H1 (cell line): ENCODE data around the gene SMARCB1. TPM values are rescaled to one million over a fixed set of nuclear protein-coding genes. Genes with fewer than 3 reads are reported as not detected.

Source experiments
- CTCF ChIA-PET: fragments of 300-600 bp; sonication (Branson Sonifier 250); formaldehyde crosslinking; loops from one replicate; lab custom pipeline; 2021; ENCODE audit not compliant: partially characterized antibody; lab: Charles Lee
- POLR2A ChIA-PET: fragments of 300-600 bp; sonication (Branson Sonifier 250); formaldehyde crosslinking; loops from one replicate; lab custom pipeline; 2021; ENCODE audit warnings: inconsistent platforms; ENCODE audit not compliant: partially characterized antibody; lab: Charles Lee
- DNase-seq, 2 experiments: peaks; one replicate each; pipeline versions ENCODE4 v3.0.0 to v3.0.0-alpha.2; 2010 to 2022; ENCODE audit warnings: low spot score in 2 of 2, low read depth in 1 of 2, mixed read lengths in 1 of 2
- FAIRE-seq: peaks from 2 replicates; lab custom pipeline; 2011; peaks lifted over from hg19 to GRCh38; lab: Jason Lieb, UNC
- H2AFZ ChIP-seq: 2 replicates; pipeline ENCODE4 v1.8.1; 2012; ENCODE audit warnings: low read length, inconsistent platforms
- H2AK5ac ChIP-seq: 2 replicates; pipeline ENCODE4 v1.6.1; 2013; ENCODE audit warnings: low read depth, low read length
- H2BK120ac ChIP-seq: replicated peaks from 2 replicates; pipeline ENCODE3; 2013; ENCODE audit warnings: low read depth, low read length, inconsistent platforms
- H2BK12ac ChIP-seq: 2 replicates; pipeline ENCODE4 v1.6.1; 2013; ENCODE audit warnings: low read depth, low read length
- H2BK15ac ChIP-seq: 2 replicates; pipeline ENCODE4 v1.6.1; 2013; ENCODE audit warnings: low read length
- H2BK20ac ChIP-seq: 2 replicates; pipeline ENCODE4 v1.6.1; 2013; ENCODE audit warnings: low read length
- H2BK5ac ChIP-seq: 2 replicates; pipeline ENCODE4 v1.6.1; 2013; ENCODE audit warnings: low read depth, low read length
- H3K14ac ChIP-seq: 2 replicates; pipeline ENCODE4 v1.6.1; 2013; ENCODE audit warnings: inconsistent platforms; ENCODE audit not compliant: insufficient read length
- H3K18ac ChIP-seq: 2 replicates; pipeline ENCODE4 v1.6.1; 2013; ENCODE audit warnings: low read length; ENCODE audit errors: extremely low read depth
- H3K23ac ChIP-seq: 2 replicates; pipeline ENCODE4 v1.6.1; 2013; ENCODE audit warnings: inconsistent platforms; ENCODE audit not compliant: insufficient read length
- H3K23me2 ChIP-seq: 2 replicates; pipeline ENCODE4 v1.6.1; 2013; ENCODE audit warnings: low read depth, low read length
- H3K27ac ChIP-seq: 2 replicates; pipeline ENCODE4 v1.6.1; 2011; ENCODE audit warnings: low read depth, low read length, inconsistent platforms
- H3K27me3 ChIP-seq, 4 experiments: replicated peaks in 1 of 4; 1 replicate in 1 of 4; 2 replicates in 3 of 4; pipeline versions ENCODE4 v1.6.1 to v1.8.1; 2011 to 2013; ENCODE audit warnings: low read length in 3 of 4, mild to moderate bottlenecking in 3 of 4, inconsistent platforms in 2 of 4, mixed read lengths in 2 of 4, moderate library complexity in 1 of 4; ENCODE audit not compliant: control insufficient read depth in 3 of 4, insufficient read depth in 3 of 4; ENCODE audit errors: extremely low read depth in 1 of 4
- H3K36me3 ChIP-seq, 4 experiments: 2 replicates each; pipeline versions ENCODE4 v1.6.1 to v1.8.1; 2011 to 2013; ENCODE audit warnings: mild to moderate bottlenecking in 4 of 4, low read length in 3 of 4, moderate library complexity in 2 of 4, control low read depth in 1 of 4, inconsistent platforms in 1 of 4; ENCODE audit not compliant: insufficient read depth in 4 of 4, control insufficient read depth in 2 of 4
- H3K4ac ChIP-seq: replicated peaks from 2 replicates; pipeline ENCODE3; 2013; ENCODE audit warnings: low read length, low read depth, mixed read lengths, inconsistent platforms; ENCODE audit not compliant: insufficient read length
- H3K4me1 ChIP-seq, 4 experiments: replicated peaks in 1 of 4; 1 replicate in 1 of 4; 2 replicates in 3 of 4; pipeline versions ENCODE4 v1.6.1 to v1.8.1; 2011 to 2013; ENCODE audit warnings: low read length in 3 of 4, inconsistent platforms in 2 of 4, mixed read lengths in 1 of 4; ENCODE audit not compliant: insufficient read depth in 4 of 4, control insufficient read depth in 3 of 4
- H3K4me2 ChIP-seq, 2 experiments: 2 replicates each; pipeline versions ENCODE4 v1.6.1 to v1.8.1; 2011 to 2013; ENCODE audit warnings: low read depth in 2 of 2, low read length in 2 of 2, control low read depth in 1 of 2, inconsistent platforms in 1 of 2, mild to moderate bottlenecking in 1 of 2; ENCODE audit not compliant: insufficient read depth in 1 of 2
- H3K4me3 ChIP-seq, 4 experiments: fragments of 200-600, 300-600 bp in 1 of 4; sonication (generic), shearing (Covaris generic), sonication (Bioruptor Twin) in 1 of 4; 2 replicates each; pipeline versions ENCODE4 v1.5.1 to v1.8.1; 2011 to 2016; ENCODE audit warnings: low read length in 4 of 4, low read depth in 3 of 4, control low read depth in 2 of 4, inconsistent platforms in 2 of 4, mild to moderate bottlenecking in 2 of 4, mixed read lengths in 1 of 4, moderate library complexity in 1 of 4; ENCODE audit not compliant: insufficient read depth in 2 of 4; ENCODE audit errors: extremely low read depth in 1 of 4
- H3K56ac ChIP-seq: replicated peaks from 2 replicates; pipeline ENCODE3; 2013; ENCODE audit warnings: low read depth, mild to moderate bottlenecking, mixed read lengths, low read length, inconsistent platforms; ENCODE audit not compliant: insufficient read length
- H3K79me1 ChIP-seq: 2 replicates; pipeline ENCODE4 v1.6.1; 2013; ENCODE audit warnings: low read depth, low read length, control low read depth
- H3K79me2 ChIP-seq, 2 experiments: 2 replicates each; pipeline versions ENCODE4 v1.6.1 to v1.8.1; 2012 to 2013; ENCODE audit warnings: low read length in 2 of 2, mild to moderate bottlenecking in 2 of 2, inconsistent platforms in 1 of 2; ENCODE audit not compliant: insufficient read depth in 2 of 2, control insufficient read depth in 1 of 2
- H3K9ac ChIP-seq, 4 experiments: replicated peaks in 1 of 4; 1 replicate in 1 of 4; 2 replicates in 3 of 4; pipeline versions ENCODE4 v1.6.1 to v1.8.1; 2011 to 2013; ENCODE audit warnings: low read depth in 3 of 4, low read length in 3 of 4, control low read depth in 2 of 4, mild to moderate bottlenecking in 2 of 4, moderate library complexity in 2 of 4, inconsistent platforms in 1 of 4; ENCODE audit errors: extremely low read depth in 1 of 4
- H3K9me3 ChIP-seq, 2 experiments: 2 replicates each; pipeline versions ENCODE4 v1.6.1 to v1.8.1; 2012 to 2013; ENCODE audit warnings: mild to moderate bottlenecking in 2 of 2, moderate library complexity in 2 of 2, control low read depth in 1 of 2, inconsistent platforms in 1 of 2, low read depth in 1 of 2, low read length in 1 of 2, mixed read lengths in 1 of 2; ENCODE audit not compliant: insufficient read depth in 2 of 2
- H4K20me1 ChIP-seq, 2 experiments: replicated peaks in 1 of 2; 2 replicates each; pipeline versions ENCODE3 to v1.8.1; 2011 to 2013; ENCODE audit warnings: inconsistent platforms in 2 of 2, low read length in 2 of 2, mild to moderate bottlenecking in 1 of 2; ENCODE audit not compliant: insufficient read depth in 2 of 2, control insufficient read depth in 1 of 2
- H4K5ac ChIP-seq: 2 replicates; pipeline ENCODE4 v1.6.1; 2013; ENCODE audit warnings: low read length, low read depth, mixed read lengths, inconsistent platforms; ENCODE audit not compliant: insufficient read length
- H4K8ac ChIP-seq: 2 replicates; pipeline ENCODE4 v1.8.0; 2013; ENCODE audit warnings: mild to moderate bottlenecking, moderate library complexity, low read length, inconsistent platforms; ENCODE audit not compliant: insufficient read depth; ENCODE audit errors: extremely low read depth
- H4K91ac ChIP-seq: replicated peaks from 2 replicates; pipeline ENCODE3; 2013; ENCODE audit warnings: low read length, mixed read lengths, inconsistent platforms; ENCODE audit not compliant: insufficient read length
- CTBP2 ChIP-seq: IDR thresholded peaks from 2 replicates; pipeline ENCODE4 v1.7.0; 2011; ENCODE audit warnings: borderline replicate concordance, mild to moderate bottlenecking, moderate library complexity, mixed read lengths, low read length; ENCODE audit not compliant: insufficient read depth, insufficient read length
- EP300 ChIP-seq, 2 experiments: IDR thresholded peaks; 1 replicate in 1 of 2; 2 replicates in 1 of 2; pipeline ENCODE4 v1.6.1; 2011 to 2012; ENCODE audit warnings: low read depth in 2 of 2, low read length in 2 of 2, mild to moderate bottlenecking in 2 of 2, borderline replicate concordance in 1 of 2, inconsistent platforms in 1 of 2, moderate library complexity in 1 of 2
- JUN ChIP-seq: IDR thresholded peaks from 2 replicates; pipeline ENCODE4 v1.6.1; 2011; ENCODE audit warnings: low read depth, mild to moderate bottlenecking, improper control_type of control experiment, low read length
- KDM1A ChIP-seq: fragments of 200-600, 300-600 bp; sonication (generic); IDR thresholded peaks from 2 replicates; pipeline ENCODE4 v1.7.1; 2016; ENCODE audit warnings: mild to moderate bottlenecking, low read length, borderline replicate concordance
- MAX ChIP-seq: IDR thresholded peaks from 2 replicates; pipeline ENCODE4 v1.6.1; 2012; ENCODE audit warnings: inconsistent platforms
- TAF1 ChIP-seq: IDR thresholded peaks from 2 replicates; pipeline ENCODE4 v1.6.1; 2011; ENCODE audit warnings: mild to moderate bottlenecking, low read depth, low read length
- WGBS, 2 experiments: shearing (Covaris generic) in 1 of 2; methylation state at CpG; one replicate each; pipeline versions ENCODE4 v1.1.6 to v1.1.7; 2013 to 2015; ENCODE audit warnings: low lambda C conversion rate in 2 of 2, mixed read lengths in 2 of 2, inconsistent platforms in 1 of 2, low coverage in 1 of 2, missing lambda C conversion rate in 1 of 2; ENCODE audit not compliant: insufficient replicate concordance in 2 of 2, insufficient coverage in 1 of 2, insufficient read length in 1 of 2; ENCODE audit errors: extremely low coverage in 1 of 2, missing lambda C conversion rate in 1 of 2; 5-methylcytosine and 5-hydroxymethylcytosine counted together
- polyA plus RNA-seq, 7 experiments: library from polyadenylated mRNA; depleted of rRNA in 3 of 7; stranded (reverse) in 5 of 7; unstranded in 2 of 7; fragments of >200 nt in 5 of 7; fragments of 200-250 nt in 2 of 7; gene quantifications; 1 replicate in 5 of 7; 2 replicates in 1 of 7; 4 replicates in 1 of 7; pipeline versions ENCODE4 v1.2.1 to v1.2.3, GENCODE V29; 2011 to 2013; ENCODE audit warnings: missing spikeins in 2 of 7, mixed read lengths in 2 of 7
- total RNA-seq: library from RNA; stranded (reverse); fragmentation: NEBNext Ultra II Directional; extraction: Animal tissue kit (Norgen Biotek cat#: 25700); gene quantifications from 2 replicates; pipeline ENCODE4 v1.2.1, GENCODE V29; 2021
- TF ChIP-seq, protein P1 (sequence below): IDR thresholded peaks from 2 replicates; pipeline ENCODE4 v1.6.1; 2012; ENCODE audit warnings: low read length, inconsistent platforms

Gene SMARCB1
- total and polyA plus RNA-seq, 2 of the 8 experiments (the other 6 are each of a cell fraction or from before 2014, with no cell fraction given), result 116 to 145 TPM

DNA sequence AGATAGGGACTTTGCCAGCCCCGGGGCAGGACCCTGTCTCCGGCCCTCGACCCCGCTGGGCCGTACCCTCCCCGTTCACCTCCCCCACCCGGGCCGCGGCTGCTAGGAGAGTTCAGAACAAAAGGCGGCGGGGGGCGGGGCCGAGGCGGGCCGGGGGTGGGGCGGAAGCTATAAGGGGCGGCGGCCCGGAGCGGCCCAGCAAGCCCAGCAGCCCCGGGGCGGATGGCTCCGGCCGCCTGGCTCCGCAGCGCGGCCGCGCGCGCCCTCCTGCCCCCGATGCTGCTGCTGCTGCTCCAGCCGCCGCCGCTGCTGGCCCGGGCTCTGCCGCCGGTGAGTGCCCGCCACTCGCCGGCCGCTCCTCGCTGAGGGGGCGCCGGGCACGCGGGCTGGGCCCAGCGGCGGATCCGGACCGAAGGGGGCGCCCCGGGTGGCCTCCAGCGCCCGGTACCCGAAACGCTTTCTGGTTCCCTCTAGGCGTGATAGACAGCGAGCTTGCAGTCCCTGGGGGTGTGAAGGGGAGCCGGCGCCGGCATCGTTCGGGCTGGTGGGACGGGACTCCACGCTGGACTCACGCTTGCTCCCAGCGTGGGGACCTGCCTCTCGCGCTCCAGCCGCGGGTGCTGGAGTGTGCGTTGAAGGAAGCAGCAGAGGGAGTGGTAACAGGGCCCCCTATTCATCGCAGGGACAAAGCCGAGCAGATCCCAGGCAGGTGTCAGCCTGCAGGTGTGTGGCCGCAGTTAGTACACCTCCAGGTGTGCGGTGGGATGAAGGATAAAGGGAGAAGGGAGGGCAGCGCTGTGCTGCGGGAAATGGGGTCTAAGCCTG, 13.9 kb upstream of the SMARCB1 start, which contains the start of gene MMP11:
Gene MMP11 (plus strand): TSS at position 201 of the 825 bp plus-strand sequence. CDS start 22 bp downstream, at position 223.
- peak within 1 kb of the TSS; percentile 99 for H3K4ac ChIP-seq
- DNase-seq (peak in 1 of 2 experiments; percentile 81), FAIRE-seq (no peak)
- CTCF ChIA-PET, result interaction anchor here (5.6 to 9.6 kb wide), 3 partner anchors 15 to 77 kb away, joined by 42 to 73 read pairs (median 47); partner anchors contain the start of gene SMARCB1
- H2BK15ac ChIP-seq, result peak within 1 kb of the TSS; percentile 83; the same call in 1 of the 2 replicates
- H4K91ac ChIP-seq, result peak within 1 kb of the TSS; percentile 96
- peak within 1 kb of the TSS; percentile 62; the same call in 1 of the 2 replicates for H3K18ac ChIP-seq
- H3K9me3 ChIP-seq, result no peaks in the 10 kb centered on the region
- H3K79me1 ChIP-seq, result no peaks in the 10 kb centered on the region
- peaks cover 14% of the 10 kb centered on the region; the same call in 1 of the 2 replicates for H3K23me2 ChIP-seq
- H3K4me3 ChIP-seq, result peak within 1 kb of the TSS; percentile 43 to 71 (median 52)
- peaks cover 0 to 30% (median 20%) of the 10 kb centered on the region in 4 experiments; a peak in 6 of 7 replicates for H3K27me3 ChIP-seq
- H4K20me1 ChIP-seq, result peaks cover 0 to 7% of the 10 kb centered on the region in 2 experiments
- POLR2A ChIA-PET, result interaction anchor here (0.9 to 5.7 kb wide), 6 partner anchors 9 to 122 kb away, joined by 4 to 45 read pairs (median 4); partner anchors contain the start of genes MIF, SLC2A11 and SMARCB1
- H2AFZ ChIP-seq, result peak within 1 kb of the TSS; percentile 92; the same call in 1 of the 2 replicates
- H4K8ac ChIP-seq, result peak within 1 kb of the TSS; percentile 89; the same call in 1 of the 2 replicates
- H3K9ac ChIP-seq, result peak within 1 kb of the TSS in 3 of 4 experiments; percentile 2 to 78 (median 39); a peak in 3 of 7 replicates
- peak within 1 kb of the TSS; percentile 64 for H3K56ac ChIP-seq
- peak within 1 kb of the TSS; percentile 70 for H4K5ac ChIP-seq
- no peaks in the 10 kb centered on the region for H3K36me3 ChIP-seq
- H3K4me2 ChIP-seq, result peak within 1 kb of the TSS; percentile 67 to 99
- H2BK12ac ChIP-seq, result peak within 1 kb of the TSS; percentile 90
- no peaks in the 10 kb centered on the region for H3K79me2 ChIP-seq
- peak within 1 kb of the TSS; percentile 40; the same call in 1 of the 2 replicates for H2BK5ac ChIP-seq
- H3K27ac ChIP-seq, result no peak within 1 kb of the TSS
- no peak within 1 kb of the TSS; the same call in 1 of the 2 replicates for H2BK20ac ChIP-seq
- no peak within 1 kb of the TSS for H3K23ac ChIP-seq
- H2AK5ac ChIP-seq, result no peak within 1 kb of the TSS; the same call in 1 of the 2 replicates
- H2BK120ac ChIP-seq, result no peak within 1 kb of the TSS
- 4% methylated on average over 45 of the region's 79 CpGs; no CpG with 5 or more reads in 1 of the 2 experiments for WGBS, 2 experiments
- peaks cover 0 to 14% (median 9%) of the 10 kb centered on the region in 4 experiments; a peak in 3 of 7 replicates for H3K4me1 ChIP-seq
- H3K14ac ChIP-seq, result no peak within 1 kb of the TSS
- no peak for TF ChIP-seq KDM1A
- TF ChIP-seq EP300 (IDR thresholded peaks at IDR 0.05; ENCODE audit: borderline replicate concordance in 1 of 2, low read depth in 2 of 2, low read length in 2 of 2), result no peak
- TF ChIP-seq CTBP2, result no peak
- 0 out of 2 replicates have a peak, but pooled peaks have one; percentile 10 for TF ChIP-seq TAF1
- TF ChIP-seq, protein P1, sequence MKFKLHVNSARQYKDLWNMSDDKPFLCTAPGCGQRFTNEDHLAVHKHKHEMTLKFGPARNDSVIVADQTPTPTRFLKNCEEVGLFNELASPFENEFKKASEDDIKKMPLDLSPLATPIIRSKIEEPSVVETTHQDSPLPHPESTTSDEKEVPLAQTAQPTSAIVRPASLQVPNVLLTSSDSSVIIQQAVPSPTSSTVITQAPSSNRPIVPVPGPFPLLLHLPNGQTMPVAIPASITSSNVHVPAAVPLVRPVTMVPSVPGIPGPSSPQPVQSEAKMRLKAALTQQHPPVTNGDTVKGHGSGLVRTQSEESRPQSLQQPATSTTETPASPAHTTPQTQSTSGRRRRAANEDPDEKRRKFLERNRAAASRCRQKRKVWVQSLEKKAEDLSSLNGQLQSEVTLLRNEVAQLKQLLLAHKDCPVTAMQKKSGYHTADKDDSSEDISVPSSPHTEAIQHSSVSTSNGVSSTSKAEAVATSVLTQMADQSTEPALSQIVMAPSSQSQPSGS, result no peak
- no peak for TF ChIP-seq JUN
- 0 out of 2 replicates have a peak, but pooled peaks have one; percentile 13 for TF ChIP-seq MAX
